Esophagus muscularis mucosa (tissue), 4 donors: ENCODE results near the gene SLC51A. TPM values are rescaled to one million over a fixed set of nuclear protein-coding genes. Genes with fewer than 3 reads are reported as not detected.
"Not testable (repeated sequence)": the region's sequence is repeated elsewhere in the genome, so short reads cannot be mapped to it uniquely, and the experiment has no call there.

Source experiments
- DNase-seq: peaks from one replicate; pipeline ENCODE4 v3.0.0-alpha.2; 2017; ENCODE audit errors: extremely low spot score
- H3K27ac ChIP-seq, 4 donors: fragments of 200-600 bp; sonication (generic); replicated peaks in 1 of 4; 1 replicate in 3 of 4; 2 replicates in 1 of 4; pipeline ENCODE4 v1.5.1; 2016 to 2019; ENCODE audit warnings: mild to moderate bottlenecking in 1 of 4
- H3K27me3 ChIP-seq, 4 donors: fragments of 200-600 bp; sonication (generic); one replicate each; pipeline versions ENCODE4 v1.5.1 to v1.6.0; 2016 to 2019
- H3K36me3 ChIP-seq, 4 donors: fragments of 200-600 bp; sonication (generic); one replicate each; pipeline ENCODE4 v1.5.1; 2016 to 2019
- H3K4me1 ChIP-seq, 4 donors: fragments of 200-600 bp; sonication (generic); one replicate each; pipeline ENCODE4 v1.5.1; 2016 to 2019
- H3K4me3 ChIP-seq, 4 donors: fragments of 200-600 bp; sonication (generic); 1 replicate in 2 of 4; 2 replicates in 2 of 4; pipeline ENCODE4 v1.5.1; 2016 to 2019; ENCODE audit warnings: mild to moderate bottlenecking in 4 of 4, moderate library complexity in 1 of 4
- H3K9me3 ChIP-seq, 4 donors: fragments of 200-600 bp; sonication (generic); 1 replicate in 3 of 4; 2 replicates in 1 of 4; pipeline ENCODE4 v1.5.1; 2016 to 2019
- EP300 ChIP-seq: sonication (generic); formaldehyde crosslinking; IDR thresholded peaks from one replicate; pipeline ENCODE4 v1.6.1; 2017; ENCODE audit warnings: antibody characterized with exemption
- POLR2A ChIP-seq: fragments of 450-650 bp; IDR thresholded peaks from one replicate; pipeline ENCODE4 v1.6.1; 2017; ENCODE audit warnings: antibody characterized with exemption, moderate library complexity, mild to moderate bottlenecking, low read depth
- POLR2AphosphoS5 ChIP-seq, 2 donors: sonication (generic); formaldehyde crosslinking; IDR thresholded peaks; one replicate each; pipeline ENCODE4 v1.6.1; 2017; ENCODE audit warnings: antibody characterized with exemption in 2 of 2
- WGBS: methylation state at CpG from one replicate; pipeline ENCODE4 v1.1.5; 2018; 5-methylcytosine and 5-hydroxymethylcytosine counted together
- intact Hi-C: fragments of 100-400 bp; cut with DNase I; formaldehyde crosslinking; loops from one replicate; pipeline ENCODE4 v1.15.1; 2023
- total RNA-seq, 4 donors: library from RNA; depleted of rRNA; stranded (reverse); fragments of >200 nt; gene quantifications; one replicate each; pipeline versions ENCODE4 v1.1.0 to v1.2.1, GENCODE V29; 2016
- TF ChIP-seq, protein P1 (sequence below), 3 experiments: fragments of 200-600 bp in 2 of 3; fragments of 450-650 bp in 1 of 3; sonication (generic) in 2 of 3; IDR thresholded peaks; one replicate each; pipeline ENCODE4 v1.5.1; 2017 to 2019; ENCODE audit warnings: antibody characterized with exemption in 3 of 3, mild to moderate bottlenecking in 2 of 3, moderate library complexity in 1 of 3

SLC51A gene
- total RNA-seq, 4 donors from 2014 or later, result not detected

DNA sequence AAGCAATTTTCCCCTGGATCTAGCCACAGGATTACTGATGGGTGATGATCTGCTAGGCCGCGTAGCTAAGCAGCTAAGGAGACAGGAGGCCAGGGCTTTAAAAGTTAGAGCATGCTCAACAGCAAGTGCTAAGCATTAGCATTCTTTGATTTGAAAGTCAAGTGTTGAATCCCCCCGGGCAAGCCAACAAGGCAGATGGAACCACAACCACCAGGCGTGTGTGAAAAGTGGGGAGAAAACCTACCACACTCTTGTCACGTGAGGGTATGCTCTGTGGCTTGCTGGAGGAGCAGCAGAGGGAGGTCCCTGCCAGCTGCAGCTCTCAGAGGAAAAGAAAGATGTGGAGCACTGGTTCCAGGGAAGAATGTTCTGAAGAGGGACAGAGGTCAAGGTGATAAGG is 20.9 kb downstream of the SLC51A start:
- no peaks in the 10 kb centered on the region for H3K9me3 ChIP-seq
- H3K4me1 ChIP-seq, result no peaks in the 10 kb centered on the region
- whole genome bisulfite sequencing, result 88% methylated on average over 5 of the region's 5 CpGs
- no peak overlapping the region for H3K4me3 ChIP-seq
- intact Hi-C loops, result no loop called here
- no peak for DNase-seq
- peaks cover 51 to 60% (median 56%) of the 10 kb centered on the region in 4 donors for H3K36me3 ChIP-seq
- H3K27ac ChIP-seq, result no peak overlapping the region
- no peaks in the 10 kb centered on the region for H3K27me3 ChIP-seq
- TF ChIP-seq, protein P1, sequence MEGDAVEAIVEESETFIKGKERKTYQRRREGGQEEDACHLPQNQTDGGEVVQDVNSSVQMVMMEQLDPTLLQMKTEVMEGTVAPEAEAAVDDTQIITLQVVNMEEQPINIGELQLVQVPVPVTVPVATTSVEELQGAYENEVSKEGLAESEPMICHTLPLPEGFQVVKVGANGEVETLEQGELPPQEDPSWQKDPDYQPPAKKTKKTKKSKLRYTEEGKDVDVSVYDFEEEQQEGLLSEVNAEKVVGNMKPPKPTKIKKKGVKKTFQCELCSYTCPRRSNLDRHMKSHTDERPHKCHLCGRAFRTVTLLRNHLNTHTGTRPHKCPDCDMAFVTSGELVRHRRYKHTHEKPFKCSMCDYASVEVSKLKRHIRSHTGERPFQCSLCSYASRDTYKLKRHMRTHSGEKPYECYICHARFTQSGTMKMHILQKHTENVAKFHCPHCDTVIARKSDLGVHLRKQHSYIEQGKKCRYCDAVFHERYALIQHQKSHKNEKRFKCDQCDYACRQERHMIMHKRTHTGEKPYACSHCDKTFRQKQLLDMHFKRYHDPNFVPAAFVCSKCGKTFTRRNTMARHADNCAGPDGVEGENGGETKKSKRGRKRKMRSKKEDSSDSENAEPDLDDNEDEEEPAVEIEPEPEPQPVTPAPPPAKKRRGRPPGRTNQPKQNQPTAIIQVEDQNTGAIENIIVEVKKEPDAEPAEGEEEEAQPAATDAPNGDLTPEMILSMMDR (IDR thresholded peaks at IDR 0.05), result no peak
- no peak for TF ChIP-seq POLR2AphosphoS5 (IDR thresholded peaks at IDR 0.05)
- TF ChIP-seq EP300, result no peak
- no peak for TF ChIP-seq POLR2A

GRCh38 chr3:196238612-196239560 is 22.6 kb downstream of the SLC51A start:
- H3K27me3 ChIP-seq, result no peaks in the 10 kb centered on the region
- H3K27ac ChIP-seq, result no peak overlapping the region
- TF ChIP-seq POLR2A (no peak), EP300 (no peak), POLR2AphosphoS5 (IDR thresholded peaks at IDR 0.05) (no peak)
- TF ChIP-seq, protein P1 (IDR thresholded peaks at IDR 0.05), result no peak
- H3K4me1 ChIP-seq, result no peaks in the 10 kb centered on the region
- H3K36me3 ChIP-seq, result peaks cover 52 to 67% (median 63%) of the 10 kb centered on the region in 4 donors
- H3K4me3 ChIP-seq, result no peak overlapping the region
- no peak for DNase-seq
- H3K9me3 ChIP-seq, result no peaks in the 10 kb centered on the region
- intact Hi-C loops, result no loop called here
- WGBS, result 75% methylated on average over 14 of the region's 14 CpGs

GRCh38 chr3:196240424-196240823 is 24.1 kb downstream of the SLC51A start:
- H3K4me1 ChIP-seq, result no peaks in the 10 kb centered on the region
- intact Hi-C loops, result no loop called here
- DNase-seq, result no peak
- WGBS, result 94% methylated on average over 4 of the region's 4 CpGs
- TF ChIP-seq POLR2A (no peak), EP300 (no peak), POLR2AphosphoS5 (IDR thresholded peaks at IDR 0.05) (no peak)
- TF ChIP-seq, protein P1 (IDR thresholded peaks at IDR 0.05), result no peak
- no peak overlapping the region for H3K27ac ChIP-seq
- no peaks in the 10 kb centered on the region for H3K27me3 ChIP-seq
- H3K36me3 ChIP-seq, result peaks cover 54 to 75% (median 72%) of the 10 kb centered on the region in 4 donors
- H3K4me3 ChIP-seq, result no peak overlapping the region
- H3K9me3 ChIP-seq, result no peaks in the 10 kb centered on the region

DNA sequence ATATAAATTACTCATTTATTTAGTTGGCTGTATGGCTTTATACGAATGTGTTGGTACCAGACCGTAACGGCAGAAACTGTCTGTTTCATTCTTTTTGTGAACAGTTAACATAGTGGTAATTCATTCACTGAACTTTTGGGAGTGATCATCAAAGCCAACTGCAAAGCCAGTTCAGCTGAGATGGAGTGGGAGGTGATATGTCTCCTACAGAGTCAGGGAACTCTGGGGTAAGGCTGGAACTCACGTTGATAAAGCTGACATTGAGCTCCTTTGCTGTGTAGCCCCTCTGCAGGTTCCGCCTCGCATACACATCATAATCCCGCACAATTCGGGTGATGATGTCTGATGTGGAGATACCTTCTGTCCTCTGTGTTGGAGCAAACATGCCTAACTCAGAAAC is 25.4 kb downstream of the SLC51A start:
- no peaks in the 10 kb centered on the region for H3K27me3 ChIP-seq
- TF ChIP-seq, protein P1 (IDR thresholded peaks at IDR 0.05), result no peak
- TF ChIP-seq EP300 (no peak), POLR2A (no peak), POLR2AphosphoS5 (IDR thresholded peaks at IDR 0.05) (no peak)
- H3K36me3 ChIP-seq, result peaks cover 64 to 87% (median 82%) of the 10 kb centered on the region in 4 donors
- intact Hi-C loops, result no loop called here
- DNase-seq, result no peak
- H3K9me3 ChIP-seq, result no peaks in the 10 kb centered on the region
- no peak overlapping the region for H3K4me3 ChIP-seq
- H3K27ac ChIP-seq, result no peak overlapping the region
- H3K4me1 ChIP-seq, result no peaks in the 10 kb centered on the region
- 73% methylated on average over 8 of the region's 8 CpGs for WGBS

DNA sequence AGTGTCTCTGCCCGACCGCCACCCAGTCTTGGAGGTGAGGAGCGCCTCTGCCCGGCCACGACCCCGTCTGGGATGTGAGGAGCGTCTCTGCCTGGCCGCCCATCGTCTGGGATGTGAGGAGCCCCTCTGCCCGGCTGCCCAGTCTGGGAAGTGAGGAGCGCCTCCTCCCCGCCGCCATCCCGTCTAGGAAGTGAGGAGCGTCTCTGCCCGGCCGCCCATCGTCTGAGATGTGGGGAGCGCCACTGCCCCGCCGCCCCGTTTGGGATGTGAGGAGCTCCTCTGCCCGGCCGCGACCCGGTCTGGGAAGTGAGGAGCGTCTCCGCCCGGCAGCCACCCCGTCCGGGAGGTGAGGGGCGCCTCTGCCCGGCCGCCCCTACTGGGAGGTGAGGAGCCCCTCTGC is 27.8 kb downstream of the SLC51A start:
- 92% methylated on average over 15 of the region's 34 CpGs for WGBS
- H3K36me3 ChIP-seq, result peaks cover 53 to 83% (median 72%) of the 10 kb centered on the region in 4 donors
- H3K4me3 ChIP-seq, intact Hi-C loops, H3K27me3 ChIP-seq, H3K9me3 ChIP-seq, H3K27ac ChIP-seq, H3K4me1 ChIP-seq, DNase-seq: not testable (repeated sequence)
